Peyer's patch (tissue), 4 donors: ENCODE measurements around the gene MPZL3.

Source experiments
- CTCF ChIP-seq, 6 experiments: fragments of 450-650 bp in 4 of 6; fragments of 200-600 bp in 2 of 6; sonication (generic) in 1 of 6; IDR thresholded peaks; one replicate each; pipeline ENCODE4 v1.5.1; 2017 to 2019; ENCODE audit warnings: antibody characterized with exemption in 6 of 6, mild to moderate bottlenecking in 3 of 6, moderate library complexity in 1 of 6
- POLR2A ChIP-seq, 2 donors: fragments of 450-650 bp; IDR thresholded peaks; one replicate each; pipeline ENCODE4 v1.5.1; 2017; ENCODE audit warnings: antibody characterized with exemption in 2 of 2, mild to moderate bottlenecking in 2 of 2, moderate library complexity in 2 of 2

- peak in 2 of 6 experiments; percentile 5 to 10 for TF ChIP-seq CTCF (IDR thresholded peaks at IDR 0.05)
- peak; percentile 41 to 68 for TF ChIP-seq POLR2A (IDR thresholded peaks at IDR 0.05)
Observed at GRCh38 chr11:118263695-118264568, 11.8 kb upstream of the MPZL3 start, which contains the start of gene MPZL2.
